Stimulated activated CD4-positive, alpha-beta T cell treated with anti-CD3 and anti-CD28 coated beads, Interleukin-2, amount 100 ng/mL, for 4 hours (primary cell): ENCODE measurements around the gene RAET1L.
"Not testable (repeated sequence)": the region's sequence is repeated elsewhere in the genome, so short reads cannot be mapped to it uniquely, and the experiment has no call there.

ENCODE experiments used
- DNase-seq: peaks from one replicate; pipeline ENCODE4 v3.0.0-alpha.2; 2020; ENCODE audit warnings: low read depth

Gene RAET1L

DNA sequence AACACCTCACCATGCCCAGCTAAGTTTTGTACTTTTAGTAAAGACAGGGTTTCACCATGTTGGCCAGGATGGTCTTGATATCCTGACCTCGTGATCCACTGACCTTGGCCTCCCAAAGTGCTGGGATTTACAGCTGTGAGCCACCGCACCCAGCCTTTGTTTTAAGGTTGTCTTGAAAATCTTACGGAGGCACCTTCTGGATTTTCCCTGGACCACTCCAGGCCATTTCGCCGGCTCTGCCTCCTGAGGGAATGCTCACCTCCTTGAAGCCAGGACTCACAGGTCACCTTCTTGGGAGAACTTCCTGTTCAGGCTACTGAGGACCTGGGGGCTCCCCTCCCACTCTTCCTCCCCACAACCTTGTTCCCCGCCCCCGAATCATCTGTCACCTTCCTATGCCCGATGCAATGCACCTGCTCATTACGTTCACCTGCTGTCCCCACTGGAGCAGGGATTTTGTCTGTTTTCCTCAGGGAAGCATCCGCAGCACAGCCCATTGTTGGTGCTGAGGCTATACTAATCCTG, 19.4 kb upstream of the RAET1L start:
- no peak for DNase-seq

- DNase-seq: no peak
Observed at GRCh38 chr6:150043501-150044412, 18.4 kb upstream of the RAET1L start.

- DNase-seq: no peak
Observed at GRCh38 chr6:150043096-150043495, 17.8 kb upstream of the RAET1L start.

DNA sequence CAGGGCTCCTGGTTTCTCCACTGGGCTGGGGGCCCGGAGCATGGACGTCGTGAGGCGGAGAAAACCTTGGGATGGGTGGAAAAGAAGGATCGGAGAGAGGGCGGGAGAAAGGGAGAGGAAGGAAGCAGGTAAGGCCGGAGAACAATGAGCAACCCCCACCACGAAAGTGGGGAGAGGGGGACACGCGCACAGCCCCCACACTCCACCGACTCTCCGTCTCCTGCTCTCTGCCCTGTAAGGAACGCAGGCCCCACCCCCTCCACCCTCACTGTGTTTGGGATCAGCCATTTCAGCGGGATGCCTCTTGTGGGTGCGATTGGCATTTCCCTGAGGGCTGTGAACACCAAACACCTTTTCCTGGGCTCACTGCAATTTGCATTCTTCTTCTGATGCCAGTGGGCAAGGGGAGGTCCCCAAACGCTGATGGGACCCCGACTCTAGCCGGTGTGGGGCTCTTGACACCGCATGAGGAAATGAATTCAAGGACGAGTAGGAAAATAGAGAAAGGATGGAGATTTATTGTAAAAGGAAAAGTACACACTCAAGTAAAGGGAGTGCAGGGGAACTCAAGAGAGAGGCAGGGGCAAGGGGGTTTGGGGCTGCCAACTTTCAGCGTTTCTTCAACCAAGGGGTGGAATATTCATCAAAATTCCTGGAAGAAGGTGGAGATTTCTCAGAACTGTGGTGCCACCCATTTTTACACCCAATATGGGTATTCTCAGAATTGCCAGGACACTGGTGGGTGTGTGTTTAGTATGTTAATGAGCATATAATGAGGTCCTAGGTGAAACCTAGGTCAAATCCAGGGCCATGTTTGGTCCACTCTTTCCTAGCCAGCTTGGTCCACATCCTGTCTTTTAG, 13.1 kb upstream of the RAET1L start:
- DNase-seq: no peak

- no peak for DNase-seq
Observed at GRCh38 chr6:150037526-150038201, 12.3 kb upstream of the RAET1L start.

GRCh38 chr6:150036081-150036480, 10.7 kb upstream of the RAET1L start:
- DNase-seq: no peak

DNA sequence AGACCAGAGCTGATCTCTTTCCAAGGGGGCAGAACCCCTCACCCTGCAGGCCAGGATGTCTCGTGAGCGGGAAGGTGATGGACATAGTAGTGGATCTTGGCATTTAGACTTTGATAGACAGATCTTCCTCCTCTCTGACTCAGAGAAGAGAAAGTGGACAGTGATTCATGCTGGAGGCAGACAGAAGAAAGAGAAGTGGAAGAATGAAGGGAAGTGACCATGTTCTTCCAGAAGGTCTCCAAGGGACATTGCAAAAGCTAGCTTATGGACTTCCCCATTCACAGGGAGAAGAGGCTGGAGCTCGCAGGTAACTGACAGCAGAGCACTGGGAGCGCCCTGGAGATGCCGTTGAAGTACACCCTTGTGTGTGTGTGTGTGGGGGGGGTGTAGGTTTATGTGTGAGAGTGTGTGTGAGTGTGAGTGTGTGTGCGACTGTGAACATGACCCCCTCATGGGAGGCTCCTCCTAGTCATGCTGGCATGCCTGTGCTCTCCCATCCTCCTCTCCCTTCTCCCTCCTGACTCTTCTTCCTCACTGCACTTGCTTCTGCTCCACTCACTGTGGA, 8.0 kb upstream of the RAET1L start:
- no peak for DNase-seq

- DNase-seq: no peak
Observed at GRCh38 chr6:150032598-150032997, 7.3 kb upstream of the RAET1L start.

DNA sequence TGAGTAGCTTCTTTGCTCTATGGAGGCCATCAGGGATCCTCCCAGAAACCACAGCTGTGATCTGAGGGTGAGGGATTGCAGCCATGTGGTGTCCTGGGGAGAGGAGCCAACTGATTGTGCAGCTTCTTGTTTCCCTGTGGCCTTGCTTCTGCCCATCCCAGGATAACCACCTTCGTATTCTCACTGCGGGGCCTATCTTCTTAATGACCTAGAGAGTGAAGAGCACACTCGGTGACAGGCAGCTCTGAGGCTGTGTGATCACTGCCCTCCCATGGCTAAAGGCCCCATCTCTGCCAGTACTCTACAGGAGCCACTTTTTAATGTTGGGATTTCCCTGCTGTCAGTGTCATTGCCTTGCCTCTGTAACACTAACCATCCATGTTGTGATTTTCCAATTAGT, 5.3 kb upstream of the RAET1L start:
- no peak for DNase-seq

DNA sequence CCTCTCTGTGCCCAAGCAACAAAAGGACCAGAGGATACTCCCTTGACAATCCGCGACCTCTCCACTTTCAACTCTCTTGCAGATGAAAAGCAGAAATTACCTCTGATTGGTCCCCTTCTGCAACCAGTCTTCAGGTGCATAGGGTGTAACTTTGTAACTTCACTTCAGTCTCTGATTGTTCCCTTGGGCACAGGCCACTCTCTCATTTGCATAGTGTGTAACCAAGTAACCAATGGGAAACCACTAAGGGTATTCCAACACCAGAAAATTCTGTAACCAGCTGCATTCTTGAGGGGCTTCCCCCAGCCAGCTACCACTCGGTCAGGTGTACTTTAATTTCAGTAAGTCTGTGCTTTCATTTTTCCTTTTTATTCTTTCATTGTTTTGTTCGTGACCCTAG, 4.4 kb upstream of the RAET1L start:
- DNase-seq: no peak

DNA sequence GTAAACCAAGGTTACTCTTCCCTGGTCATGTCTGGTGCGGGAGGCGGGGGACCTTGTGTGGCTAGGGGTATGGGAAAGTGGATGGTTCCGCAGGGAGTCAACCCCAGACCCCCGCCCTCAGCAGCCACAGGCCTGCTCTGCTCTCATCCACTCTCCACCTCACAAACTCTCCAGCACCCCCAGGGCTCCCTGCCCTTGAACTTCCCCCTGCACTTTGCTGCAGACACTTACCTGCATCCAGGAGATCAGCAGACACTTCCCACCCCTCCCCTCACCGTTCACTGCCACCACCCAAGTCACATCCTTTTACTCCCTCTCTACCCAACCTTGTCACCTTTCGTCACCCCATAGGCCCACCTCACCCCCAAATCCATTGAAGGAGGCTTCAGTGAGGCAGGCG, 3.9 kb upstream of the RAET1L start:
- DNase-seq: no peak

GRCh38 chr6:150028799-150029198, 3.5 kb upstream of the RAET1L start:
- no peak for DNase-seq

DNA sequence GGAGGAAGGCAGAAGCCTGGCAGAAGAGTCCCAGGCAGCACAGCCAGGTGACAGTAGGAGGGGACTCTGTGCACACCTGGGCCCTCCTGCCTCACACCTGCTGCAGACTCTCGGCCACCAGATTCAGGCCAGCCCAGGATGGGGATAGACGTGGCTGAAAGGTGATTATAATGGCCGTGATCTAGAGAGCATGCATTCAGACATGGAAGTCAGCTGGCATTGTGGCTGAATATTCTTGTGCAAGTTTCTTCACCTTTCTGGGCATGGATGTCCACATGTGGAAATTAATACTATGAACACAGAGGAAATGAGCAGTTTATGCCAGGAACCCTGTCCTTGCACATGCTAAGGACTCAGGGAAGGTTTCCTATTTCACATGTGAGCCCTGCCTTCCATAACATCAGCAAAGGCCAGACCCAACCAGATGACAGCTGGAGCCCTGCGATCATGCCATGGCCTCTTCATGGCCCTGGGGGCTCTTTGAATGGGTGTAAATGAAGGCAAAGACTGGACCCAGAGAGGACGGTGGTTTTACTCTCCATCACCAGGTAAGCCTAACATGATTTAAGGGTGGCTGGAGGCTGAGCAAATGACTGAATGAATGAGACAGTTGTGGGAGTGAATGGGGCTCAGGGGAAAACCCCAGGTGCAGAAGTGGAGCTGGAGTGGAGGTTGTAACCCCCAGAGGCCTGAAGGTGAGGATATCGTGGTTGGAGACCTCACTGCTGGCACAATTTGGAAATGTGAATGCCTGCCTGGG, 2.7 kb upstream of the RAET1L start:
- no peak for DNase-seq

GRCh38 chr6:150026976-150027805, 1.9 kb upstream of the RAET1L start:
- no peak for DNase-seq

- no peak for DNase-seq
Observed at GRCh38 chr6:150024646-150025155, 631 bp downstream of the RAET1L start.

DNA sequence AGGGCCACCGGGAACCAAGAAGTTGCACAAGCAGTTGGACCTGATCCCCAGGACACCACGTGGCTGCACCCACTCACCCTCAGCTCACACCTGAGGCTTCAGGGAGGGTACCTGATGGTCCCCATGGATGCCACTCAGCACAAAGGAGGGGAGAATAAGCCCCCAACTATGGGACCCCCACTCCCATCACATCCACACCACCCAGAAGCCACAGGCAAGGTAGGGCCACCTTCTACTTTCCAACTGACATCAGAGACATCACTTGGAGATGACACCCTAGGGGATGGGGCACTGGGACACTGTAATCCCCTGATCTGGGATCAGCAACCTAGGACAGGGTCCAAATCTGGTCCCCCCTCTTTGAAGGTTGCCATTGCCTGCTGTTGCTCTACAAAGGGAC, 1.3 kb downstream of the RAET1L start:
- not testable (repeated sequence) for DNase-seq

DNA sequence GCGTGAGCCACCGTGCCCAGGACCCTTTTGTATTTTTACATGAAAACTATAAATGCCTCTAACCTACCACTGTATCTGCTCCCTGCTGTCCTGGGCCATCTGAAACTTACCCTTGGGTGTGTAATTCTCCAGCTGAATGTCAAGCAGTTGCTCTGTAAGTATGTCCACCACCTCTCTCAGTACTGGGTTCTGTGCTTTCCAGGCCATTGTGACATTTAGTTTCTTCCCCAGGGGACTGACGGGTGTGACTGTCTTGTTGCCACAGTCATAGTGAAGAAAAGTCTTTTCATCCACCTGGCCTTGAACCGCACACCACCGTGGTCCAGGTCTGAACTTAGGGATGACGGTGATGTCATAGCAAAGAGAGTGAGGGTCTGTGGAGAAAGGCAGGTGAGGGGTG, 3.5 kb downstream of the RAET1L start:
- not testable (repeated sequence) for DNase-seq

DNA sequence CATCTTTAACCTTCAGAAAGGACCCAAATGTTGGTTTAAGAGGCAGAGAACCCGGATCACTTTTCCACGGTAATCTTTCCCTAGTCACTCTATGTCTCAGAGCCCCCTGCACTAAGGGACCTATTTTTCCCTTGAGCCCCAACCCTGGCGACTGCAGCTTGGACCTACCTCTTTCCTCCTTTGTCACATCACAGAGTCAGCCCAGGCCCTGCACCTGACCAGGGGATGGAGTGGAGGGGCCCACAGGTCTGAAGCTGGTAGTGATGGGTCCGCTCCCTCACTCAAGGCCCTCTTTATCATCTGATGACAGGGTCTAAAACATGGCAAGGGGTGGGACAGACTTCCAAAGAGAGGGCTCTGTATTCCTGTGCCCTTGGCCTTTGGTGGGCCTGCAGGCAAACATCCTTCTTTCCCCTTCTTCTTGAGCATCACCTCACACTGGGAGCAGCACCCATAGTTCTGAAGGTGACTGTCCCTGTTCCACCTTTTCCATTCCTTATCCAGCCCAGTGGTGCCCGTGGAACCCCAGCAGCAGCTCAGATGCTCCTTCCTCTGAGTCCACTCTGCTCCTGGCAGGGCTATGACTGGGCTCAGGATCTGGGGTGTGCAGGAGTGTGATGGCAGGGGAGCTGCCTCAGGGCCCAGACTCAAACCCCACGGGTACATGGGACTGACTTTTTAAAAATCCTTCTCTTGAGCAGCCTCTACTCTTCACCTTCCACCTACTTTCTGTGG, 6.3 kb downstream of the RAET1L start:
- DNase-seq: no peak

- DNase-seq: not testable (repeated sequence)
Observed at GRCh38 chr6:150017186-150017521, 8.2 kb downstream of the RAET1L start.
